ENCODE results near the gene JAK1. TPM values are rescaled to one million over a fixed set of nuclear protein-coding genes. Genes with fewer than 3 reads are reported as not detected.

Gene JAK1
- polyA plus RNA-seq, 2 of the 4 experiments (the other 2 are of a cell fraction), result 110 to 159 TPM

- H3K4me2 ChIP-seq, result no peak overlapping the region
- ATAC-seq, result no peak
- no peak for DNase-seq (ENCODE audit: low read depth in 1 of 2, low spot score in 1 of 2)
- WGBS (ENCODE audit: missing lambda C conversion rate), result 88% methylated on average over 6 of the region's 6 CpGs
- no peak for TF ChIP-seq POLR2AphosphoS2 (conservative IDR thresholded peaks at IDR 0.05; ENCODE audit: low read length)
- no peak for TF ChIP-seq RAD21 (conservative IDR thresholded peaks at IDR 0.05 in 1 of 2, IDR thresholded peaks at IDR 0.05 in 1 of 2)
- TF ChIP-seq GATA3 (IDR thresholded peaks at IDR 0.05; ENCODE audit: borderline replicate concordance), result no peak
- TF ChIP-seq CTCF (IDR thresholded peaks at IDR 0.05), result no peak
- no peak for TF ChIP-seq NPAS2 (CRISPR knock-in tag; IDR thresholded peaks at IDR 0.05; ENCODE audit: borderline replicate concordance)
- TF ChIP-seq KDM1A (IDR thresholded peaks at IDR 0.05; ENCODE audit: low read depth), result no peak
- TF ChIP-seq POLR2A (IDR thresholded peaks at IDR 0.05; ENCODE audit: low read length), result no peak
- TF ChIP-seq FOSB (CRISPR knock-in tag; IDR thresholded peaks at IDR 0.05), result no peak
- no peak for TF ChIP-seq ZNF302 (CRISPR knock-in tag; IDR thresholded peaks at IDR 0.05)
- no peak for TF ChIP-seq EHF (CRISPR knock-in tag; IDR thresholded peaks at IDR 0.05)
- no peak for TF ChIP-seq REST (IDR thresholded peaks at IDR 0.05)
- TF ChIP-seq HMGXB4 (CRISPR knock-in tag; IDR thresholded peaks at IDR 0.05; ENCODE audit: borderline replicate concordance), result no peak
- no peak for TF ChIP-seq ESRRA (IDR thresholded peaks at IDR 0.05; ENCODE audit: borderline replicate concordance, low read length)
- ChIA-PET CTCF (interaction anchor here (1.3 kb wide), 1 partner anchor 41 kb away, joined by 3 read pairs; no protein-coding TSS in a partner anchor), POLR2A (no interaction called here)
- peak overlapping the region in 1 of 2 experiments; percentile 28; a peak in 1 of 6 replicates for H3K27ac ChIP-seq
- no peaks in the 10 kb centered on the region for H3K9me3 ChIP-seq
- H3K4me1 ChIP-seq, result peaks cover 9% of the 10 kb centered on the region
- H3K4me3 ChIP-seq, result no peak overlapping the region
- no peak for FAIRE-seq
Observed at GRCh38 chr1:64865105-64865757, 101.1 kb downstream of the JAK1 start.

- FAIRE-seq (no peak), DNase-seq (ENCODE audit: low read depth in 1 of 2, low spot score in 1 of 2) (peak in 1 of 2 experiments; percentile 12), ATAC-seq (no peak; a peak in 1 of 6 replicates)
- Histone ChIP-seq H3K4me2 (peak overlapping the region; percentile 19; the same call in 1 of the 3 replicates), H3K9me3 (no peaks in the 10 kb centered on the region), H3K4me1 (peaks cover 9% of the 10 kb centered on the region), H3K4me3 (no peak overlapping the region), H3K27ac (peak overlapping the region in 1 of 2 experiments; percentile 63; a peak in 3 of 6 replicates)
- ChIA-PET CTCF (interaction anchor here (1.3 kb wide), 1 partner anchor 40 kb away, joined by 3 read pairs; no protein-coding TSS in a partner anchor), POLR2A (no interaction called here)
- WGBS (ENCODE audit: missing lambda C conversion rate), result 63% methylated on average over 13 of the region's 14 CpGs
- no peak for TF ChIP-seq BHLHE40 (IDR thresholded peaks at IDR 0.05; ENCODE audit: low read depth, low read length)
- TF ChIP-seq TFCP2L1 (CRISPR knock-in tag; IDR thresholded peaks at IDR 0.05), result no peak
- no peak for TF ChIP-seq CBX8 (IDR thresholded peaks at IDR 0.05)
- no peak for TF ChIP-seq EP300 (IDR thresholded peaks at IDR 0.05)
- no peak for TF ChIP-seq ZC3H11A (IDR thresholded peaks at IDR 0.05)
- no peak for TF ChIP-seq RFX5 (IDR thresholded peaks at IDR 0.05)
- TF ChIP-seq HOXB13 (CRISPR knock-in tag; IDR thresholded peaks at IDR 0.05; ENCODE audit: low read depth), result no peak
- no peak for TF ChIP-seq E2F6 (IDR thresholded peaks at IDR 0.05; ENCODE audit: borderline replicate concordance, low read depth)
- TF ChIP-seq MAFK (IDR thresholded peaks at IDR 0.05; ENCODE audit: partially characterized antibody), result no peak
- TF ChIP-seq PBX3 (IDR thresholded peaks at IDR 0.05), result no peak
- no peak for TF ChIP-seq FOXS1 (CRISPR knock-in tag; IDR thresholded peaks at IDR 0.05)
- no peak for TF ChIP-seq GATA3 (IDR thresholded peaks at IDR 0.05; ENCODE audit: borderline replicate concordance)
- TF ChIP-seq ELK1 (IDR thresholded peaks at IDR 0.05; ENCODE audit: low read depth, low read length), result no peak
Observed at GRCh38 chr1:64864018-64864940, 102.1 kb downstream of the JAK1 start.
